ENCODE measurements around the gene CDC42BPB. TPM values are rescaled to one million over a fixed set of nuclear protein-coding genes. Genes with fewer than 3 reads are reported as not detected.

Gene CDC42BPB
- total RNA-seq, 1 donor from 2014 or later: 116 TPM

DNA sequence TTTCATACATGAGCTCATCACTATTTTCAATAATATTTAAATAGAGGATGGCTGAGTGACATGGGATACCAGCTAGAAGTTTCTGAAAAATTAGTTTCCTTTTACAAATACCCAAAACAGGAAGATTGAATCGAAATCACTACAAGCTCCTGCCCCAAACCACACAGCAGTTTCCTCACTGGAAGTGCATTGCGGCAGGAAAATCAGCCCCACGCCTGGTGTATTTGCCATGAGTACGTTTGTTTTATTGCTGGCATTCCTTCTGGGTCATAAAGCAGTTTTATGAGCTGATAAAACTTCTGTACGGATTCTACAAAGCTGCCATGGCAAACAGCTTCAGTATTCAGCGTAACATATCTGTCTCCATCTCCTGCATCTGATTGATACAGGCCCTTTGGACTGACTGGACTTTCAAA, 23.7 kb downstream of the CDC42BPB start:
- peaks cover 95% of the 10 kb centered on the region for H3K79me2 ChIP-seq (ENCODE audit: insufficient read depth, low read length)
- H3K9me3 ChIP-seq (ENCODE audit: insufficient read depth, low read depth, low read length): no peaks in the 10 kb centered on the region
- H3K9me3 Mint-ChIP-seq (ENCODE audit: unreplicated experiment): no peaks in the 10 kb centered on the region
- no peak for DNase-seq (ENCODE audit: low read depth)
- peaks cover 6% of the 10 kb centered on the region for H3K4me1 Mint-ChIP-seq (ENCODE audit: low read depth, unreplicated experiment)
- H4K20me1 ChIP-seq (ENCODE audit: insufficient read depth, low read length): peaks cover 79% of the 10 kb centered on the region
- no peaks in the 10 kb centered on the region for H3K27me3 Mint-ChIP-seq (ENCODE audit: low read depth, unreplicated experiment)
- H3K27ac ChIP-seq (ENCODE audit: low read depth, low read length): no peak overlapping the region
- H2AFZ ChIP-seq (ENCODE audit: low read depth, low read length): no peak overlapping the region
- no peaks in the 10 kb centered on the region for H3K27me3 ChIP-seq (ENCODE audit: insufficient read depth, low read length)
- no peak overlapping the region for H3K4me2 ChIP-seq (ENCODE audit: low read length)
- no peak overlapping the region for H3K27ac Mint-ChIP-seq (ENCODE audit: unreplicated experiment)
- FAIRE-seq: no peak
- TF ChIP-seq, protein P1, sequence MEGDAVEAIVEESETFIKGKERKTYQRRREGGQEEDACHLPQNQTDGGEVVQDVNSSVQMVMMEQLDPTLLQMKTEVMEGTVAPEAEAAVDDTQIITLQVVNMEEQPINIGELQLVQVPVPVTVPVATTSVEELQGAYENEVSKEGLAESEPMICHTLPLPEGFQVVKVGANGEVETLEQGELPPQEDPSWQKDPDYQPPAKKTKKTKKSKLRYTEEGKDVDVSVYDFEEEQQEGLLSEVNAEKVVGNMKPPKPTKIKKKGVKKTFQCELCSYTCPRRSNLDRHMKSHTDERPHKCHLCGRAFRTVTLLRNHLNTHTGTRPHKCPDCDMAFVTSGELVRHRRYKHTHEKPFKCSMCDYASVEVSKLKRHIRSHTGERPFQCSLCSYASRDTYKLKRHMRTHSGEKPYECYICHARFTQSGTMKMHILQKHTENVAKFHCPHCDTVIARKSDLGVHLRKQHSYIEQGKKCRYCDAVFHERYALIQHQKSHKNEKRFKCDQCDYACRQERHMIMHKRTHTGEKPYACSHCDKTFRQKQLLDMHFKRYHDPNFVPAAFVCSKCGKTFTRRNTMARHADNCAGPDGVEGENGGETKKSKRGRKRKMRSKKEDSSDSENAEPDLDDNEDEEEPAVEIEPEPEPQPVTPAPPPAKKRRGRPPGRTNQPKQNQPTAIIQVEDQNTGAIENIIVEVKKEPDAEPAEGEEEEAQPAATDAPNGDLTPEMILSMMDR (IDR thresholded peaks at IDR 0.05; ENCODE audit: insufficient read depth, low read depth, low read length): no peak
- TF ChIP-seq EZH2 (IDR thresholded peaks at IDR 0.05; ENCODE audit: insufficient read depth, low read length): no peak
- no peak overlapping the region for H3K4me3 Mint-ChIP-seq (ENCODE audit: unreplicated experiment)
- H3K36me3 Mint-ChIP-seq (ENCODE audit: low read depth, unreplicated experiment): no peaks in the 10 kb centered on the region
- no peaks in the 10 kb centered on the region for H3K4me1 ChIP-seq (ENCODE audit: insufficient read depth, low read length)
- no peak overlapping the region for H3K4me3 ChIP-seq (ENCODE audit: insufficient read depth, low read depth, low read length)
- H3K9ac ChIP-seq (ENCODE audit: low read length): no peak overlapping the region
- no peaks in the 10 kb centered on the region for H3K36me3 ChIP-seq (ENCODE audit: insufficient read depth, low read length)

DNA sequence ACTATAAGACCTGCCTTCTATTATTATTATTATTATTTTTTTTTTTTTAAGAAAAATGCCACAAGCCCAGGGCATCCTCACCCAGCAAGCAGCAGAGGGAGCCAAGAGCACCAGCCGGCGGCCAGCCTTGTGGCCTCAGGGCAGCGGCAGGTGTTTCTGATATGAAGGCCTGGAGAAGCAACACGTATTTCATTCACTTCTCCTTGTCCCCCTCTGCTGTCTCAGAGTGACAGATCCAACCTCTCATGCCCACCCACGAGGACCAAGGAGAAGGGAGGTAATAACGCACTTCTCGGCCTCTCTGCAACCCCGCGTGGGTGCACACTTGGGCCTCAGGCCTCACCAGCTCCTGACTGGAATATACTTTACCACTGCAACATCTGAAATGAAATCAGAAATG, 25.4 kb downstream of the CDC42BPB start:
- Histone ChIP-seq H3K9me3 (ENCODE audit: insufficient read depth, low read depth, low read length) (no peaks in the 10 kb centered on the region), H3K4me1 (ENCODE audit: insufficient read depth, low read length) (no peaks in the 10 kb centered on the region), H3K4me3 (ENCODE audit: insufficient read depth, low read depth, low read length) (no peak overlapping the region), H3K79me2 (ENCODE audit: insufficient read depth, low read length) (peaks cover 95% of the 10 kb centered on the region), H3K27me3 (ENCODE audit: insufficient read depth, low read length) (no peaks in the 10 kb centered on the region), H2AFZ (ENCODE audit: low read depth, low read length) (no peak overlapping the region), H3K36me3 (ENCODE audit: insufficient read depth, low read length) (no peaks in the 10 kb centered on the region), H3K9ac (ENCODE audit: low read length) (no peak overlapping the region), H3K27ac (ENCODE audit: low read depth, low read length) (no peak overlapping the region), H4K20me1 (ENCODE audit: insufficient read depth, low read length) (peaks cover 82% of the 10 kb centered on the region), H3K4me2 (ENCODE audit: low read length) (no peak overlapping the region)
- H3K27ac Mint-ChIP-seq (ENCODE audit: unreplicated experiment): no peak overlapping the region
- TF ChIP-seq, protein P1 (IDR thresholded peaks at IDR 0.05; ENCODE audit: insufficient read depth, low read depth, low read length): no peak
- no peak for TF ChIP-seq EZH2 (IDR thresholded peaks at IDR 0.05; ENCODE audit: insufficient read depth, low read length)
- no peaks in the 10 kb centered on the region for H3K27me3 Mint-ChIP-seq (ENCODE audit: low read depth, unreplicated experiment)
- DNase-seq (ENCODE audit: low read depth): no peak
- H3K4me1 Mint-ChIP-seq (ENCODE audit: low read depth, unreplicated experiment): peaks cover 6% of the 10 kb centered on the region
- FAIRE-seq: no peak
- H3K9me3 Mint-ChIP-seq (ENCODE audit: unreplicated experiment): no peaks in the 10 kb centered on the region
- no peaks in the 10 kb centered on the region for H3K36me3 Mint-ChIP-seq (ENCODE audit: low read depth, unreplicated experiment)
- H3K4me3 Mint-ChIP-seq (ENCODE audit: unreplicated experiment): no peak overlapping the region

DNA sequence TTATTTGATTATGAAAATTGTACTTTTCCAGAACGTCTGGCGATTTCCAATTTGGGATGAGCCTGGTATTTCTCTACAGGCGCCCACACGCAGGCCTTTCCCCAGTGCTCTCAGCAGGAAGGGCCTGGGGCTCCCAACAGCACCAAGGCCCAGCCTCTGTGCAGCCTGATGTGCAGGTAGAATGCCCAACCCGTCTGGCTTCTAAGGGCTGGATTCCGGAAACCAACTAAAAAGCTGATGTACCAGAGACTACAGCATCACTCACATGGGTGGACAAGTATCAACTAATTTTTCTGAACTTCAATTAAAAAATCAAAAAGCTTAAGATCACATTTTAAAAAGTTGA, 25.8 kb downstream of the CDC42BPB start:
- FAIRE-seq (no peak), DNase-seq (ENCODE audit: low read depth) (no peak)
- TF ChIP-seq, protein P1 (IDR thresholded peaks at IDR 0.05; ENCODE audit: insufficient read depth, low read depth, low read length): no peak
- TF ChIP-seq EZH2 (IDR thresholded peaks at IDR 0.05; ENCODE audit: insufficient read depth, low read length): no peak
- Histone ChIP-seq H2AFZ (ENCODE audit: low read depth, low read length) (no peak overlapping the region), H3K79me2 (ENCODE audit: insufficient read depth, low read length) (peaks cover 94% of the 10 kb centered on the region), H3K27ac (ENCODE audit: low read depth, low read length) (no peak overlapping the region), H3K4me3 (ENCODE audit: insufficient read depth, low read depth, low read length) (no peak overlapping the region), H3K4me2 (ENCODE audit: low read length) (no peak overlapping the region), H3K27me3 (ENCODE audit: insufficient read depth, low read length) (no peaks in the 10 kb centered on the region), H3K36me3 (ENCODE audit: insufficient read depth, low read length) (no peaks in the 10 kb centered on the region), H3K9ac (ENCODE audit: low read length) (no peak overlapping the region), H3K4me1 (ENCODE audit: insufficient read depth, low read length) (no peaks in the 10 kb centered on the region), H4K20me1 (ENCODE audit: insufficient read depth, low read length) (peaks cover 81% of the 10 kb centered on the region), H3K9me3 (ENCODE audit: insufficient read depth, low read depth, low read length) (no peaks in the 10 kb centered on the region)
- no peaks in the 10 kb centered on the region for H3K27me3 Mint-ChIP-seq (ENCODE audit: low read depth, unreplicated experiment)
- no peak overlapping the region for H3K4me3 Mint-ChIP-seq (ENCODE audit: unreplicated experiment)
- H3K27ac Mint-ChIP-seq (ENCODE audit: unreplicated experiment): no peak overlapping the region
- no peaks in the 10 kb centered on the region for H3K9me3 Mint-ChIP-seq (ENCODE audit: unreplicated experiment)
- H3K36me3 Mint-ChIP-seq (ENCODE audit: low read depth, unreplicated experiment): no peaks in the 10 kb centered on the region
- H3K4me1 Mint-ChIP-seq (ENCODE audit: low read depth, unreplicated experiment): peaks cover 6% of the 10 kb centered on the region
